HG02981 (cell line): Measurements from ENCODE around the gene CCR7.

Source experiments
- ATAC-seq: cut with Tn5 transposase; IDR thresholded peaks from one replicate; pipeline ENCODE4 v1.9.1; 2021; ENCODE audit warnings: mild to moderate bottlenecking, moderate library complexity; ENCODE audit not compliant: unreplicated experiment

CCR7 gene

GRCh38 chr17:40520991-40521453 is 44.2 kb downstream of the CCR7 start:
- ATAC-seq: no peak

DNA sequence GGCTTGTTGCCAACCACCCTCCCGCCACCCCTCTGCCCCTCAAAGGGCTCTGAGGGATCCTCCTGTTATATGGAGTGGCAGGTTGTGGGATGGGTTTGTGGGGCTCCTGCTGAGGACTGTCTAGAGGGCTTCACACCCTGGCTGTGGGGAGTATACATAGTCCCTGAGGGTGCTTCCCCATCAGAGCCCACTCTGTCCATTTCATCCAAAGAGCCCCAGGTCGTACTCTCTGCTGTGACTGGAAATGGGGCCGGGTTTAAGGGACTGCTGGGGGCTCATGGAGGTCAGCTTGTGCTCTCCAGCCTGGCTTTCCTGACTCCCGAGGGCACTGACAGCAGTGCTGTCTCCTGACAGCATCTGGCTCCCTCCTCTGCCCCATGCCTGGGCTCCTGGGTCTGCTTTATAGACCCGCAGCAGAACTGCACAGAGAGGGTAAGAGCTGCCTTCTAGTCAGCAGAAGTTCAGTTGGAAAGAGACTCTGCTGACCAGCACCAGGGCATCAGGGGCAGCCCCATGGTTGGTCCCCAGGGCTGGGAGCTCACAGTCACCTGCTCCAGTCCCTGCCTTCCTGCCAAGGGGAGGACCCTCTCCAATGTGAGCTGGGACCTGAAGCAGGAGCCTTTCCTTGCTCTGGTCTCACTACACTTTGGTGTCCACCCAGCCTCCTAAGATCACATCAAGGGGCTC is 46.0 kb downstream of the CCR7 start:
- ATAC-seq: no peak

DNA sequence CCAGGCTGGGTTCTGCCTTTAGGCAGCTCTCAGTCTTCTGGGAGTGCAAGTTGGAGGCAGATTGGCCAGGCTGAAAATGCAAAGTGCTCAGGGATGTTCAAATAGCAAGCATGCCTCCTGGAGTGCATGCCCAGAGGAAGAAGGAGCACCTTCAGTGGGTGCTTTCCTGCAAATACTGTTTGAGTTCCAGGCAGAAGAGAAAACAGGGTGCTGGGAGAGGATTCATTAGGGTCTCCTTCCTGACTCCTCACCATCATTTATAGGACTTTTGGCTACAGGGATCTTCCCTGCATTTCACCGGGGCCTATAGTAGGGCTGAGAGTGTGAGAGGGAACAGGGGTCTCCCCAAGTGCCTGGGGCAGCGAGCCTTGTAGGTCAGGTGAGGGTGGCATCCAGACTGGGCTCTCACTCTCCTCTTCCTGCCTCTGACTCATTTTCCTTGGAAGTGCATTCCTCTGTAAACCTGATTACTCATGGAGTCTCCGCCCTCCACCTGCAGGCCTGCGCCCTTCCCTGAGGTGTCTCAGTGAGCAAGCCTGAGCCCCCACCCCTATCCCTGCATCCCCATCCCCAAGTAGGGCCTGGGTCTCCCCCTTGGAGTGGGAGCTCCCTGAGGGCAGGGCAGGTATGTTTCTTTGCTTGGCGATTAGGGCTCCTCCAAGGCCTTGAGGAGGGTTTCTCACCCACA is 46.7 kb downstream of the CCR7 start:
- ATAC-seq: no peak

GRCh38 chr17:40517981-40518380 is 47.3 kb downstream of the CCR7 start:
- ATAC-seq: no peak

GRCh38 chr17:40517286-40517662 is 48.0 kb downstream of the CCR7 start:
- ATAC-seq: no peak

DNA sequence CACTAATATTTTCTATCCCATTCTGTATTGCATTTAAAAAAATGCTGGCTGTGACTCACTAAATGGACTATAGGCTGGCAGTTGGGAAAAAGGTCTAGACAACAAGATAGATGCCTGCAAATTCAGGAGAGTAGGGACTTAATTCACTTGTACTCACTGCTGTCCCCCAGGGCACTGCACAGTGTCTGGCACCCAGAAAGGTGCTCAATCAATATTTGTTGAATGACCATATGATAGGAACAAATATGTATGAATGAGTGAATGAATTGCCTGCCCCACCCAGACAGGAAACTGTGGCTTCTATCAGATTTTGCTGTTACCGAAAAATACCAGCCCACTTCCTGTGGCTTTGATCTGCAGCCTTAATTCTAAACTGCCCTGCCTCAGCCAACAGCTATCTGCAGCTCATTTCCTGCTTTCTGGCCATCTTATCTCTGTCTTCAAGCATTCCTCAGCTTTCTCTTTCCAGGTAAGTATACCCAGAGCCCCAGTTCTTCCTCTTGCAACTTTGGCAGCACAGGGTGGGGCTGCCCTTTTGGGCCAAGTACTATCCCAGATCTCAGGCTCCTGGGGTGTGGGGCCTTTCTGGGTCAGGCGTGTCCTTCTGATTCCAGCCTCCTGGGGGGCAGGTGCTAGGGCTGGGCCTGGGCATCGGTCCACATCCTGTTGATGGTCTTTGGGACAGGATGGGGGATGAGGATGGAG is 48.5 kb downstream of the CCR7 start:
- ATAC-seq: peak; percentile 64

DNA sequence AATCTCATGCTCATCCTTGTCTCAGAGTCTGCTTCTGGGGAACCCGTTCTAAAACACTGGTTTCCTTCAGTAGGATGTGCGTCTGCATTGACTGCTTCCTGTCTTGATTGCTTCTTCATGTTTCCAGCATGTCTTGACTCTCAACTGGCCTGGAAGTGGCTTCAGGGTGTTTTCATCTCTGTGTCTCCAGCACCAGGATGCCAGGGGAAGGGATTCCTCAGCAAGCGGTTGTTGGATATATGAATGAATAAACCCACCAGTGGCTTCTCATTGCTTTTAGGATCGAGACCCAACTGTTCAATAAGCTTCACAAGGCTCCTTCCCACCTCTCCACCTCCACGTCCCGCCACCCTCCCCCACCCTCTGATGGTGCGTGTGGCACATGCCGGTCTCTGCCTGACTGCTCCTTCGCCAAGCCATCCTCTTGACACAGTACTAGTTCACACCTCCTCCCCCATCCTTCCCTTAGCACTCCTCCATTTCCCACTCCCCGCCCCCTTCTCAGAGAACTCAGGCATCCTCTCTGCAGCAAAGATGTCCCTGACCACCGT is 49.7 kb downstream of the CCR7 start:
- no peak for ATAC-seq

DNA sequence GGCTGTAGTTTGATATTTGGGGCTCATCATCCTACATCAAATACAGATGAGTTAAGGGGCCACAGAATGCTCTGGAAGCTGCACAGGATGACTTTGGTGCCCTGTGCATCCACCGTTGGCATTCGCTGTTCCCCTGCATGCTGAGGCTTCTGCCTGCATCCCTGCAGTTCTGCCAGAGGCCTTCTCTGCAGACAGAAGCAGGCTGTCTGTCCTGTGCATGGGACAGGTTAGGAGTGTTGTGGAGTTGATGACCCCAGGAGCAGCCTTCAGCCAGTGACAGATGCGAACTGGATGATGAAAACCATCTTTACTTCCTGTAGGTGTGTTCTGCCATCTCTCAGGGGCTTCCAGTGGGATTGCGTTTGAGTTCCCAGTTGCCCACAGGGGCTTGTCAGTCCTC is 50.3 kb downstream of the CCR7 start:
- ATAC-seq: no peak

- ATAC-seq: no peak
Measured at GRCh38 chr17:40514013-40514875, 51.0 kb downstream of the CCR7 start.

GRCh38 chr17:40511667-40512220 is 53.5 kb downstream of the CCR7 start:
- ATAC-seq: no peak

- ATAC-seq: no peak
Measured at GRCh38 chr17:40511136-40511535, 54.1 kb downstream of the CCR7 start.

DNA sequence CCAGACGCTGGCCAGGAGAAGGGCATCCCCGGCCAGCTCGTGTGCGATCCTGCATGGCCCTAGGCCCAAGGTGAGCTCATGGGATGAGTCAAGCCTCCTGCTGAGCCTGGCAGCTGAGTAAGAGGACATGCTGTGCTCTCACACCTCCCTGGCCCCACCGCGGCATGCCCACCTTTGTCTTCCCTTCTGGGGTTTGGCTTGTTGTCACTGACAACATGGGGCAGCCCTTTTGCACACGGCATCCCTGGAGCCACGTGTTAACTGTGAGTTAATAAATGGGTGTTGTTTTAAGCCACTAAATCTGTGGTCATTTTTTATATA is 55.0 kb downstream of the CCR7 start:
- ATAC-seq: no peak

DNA sequence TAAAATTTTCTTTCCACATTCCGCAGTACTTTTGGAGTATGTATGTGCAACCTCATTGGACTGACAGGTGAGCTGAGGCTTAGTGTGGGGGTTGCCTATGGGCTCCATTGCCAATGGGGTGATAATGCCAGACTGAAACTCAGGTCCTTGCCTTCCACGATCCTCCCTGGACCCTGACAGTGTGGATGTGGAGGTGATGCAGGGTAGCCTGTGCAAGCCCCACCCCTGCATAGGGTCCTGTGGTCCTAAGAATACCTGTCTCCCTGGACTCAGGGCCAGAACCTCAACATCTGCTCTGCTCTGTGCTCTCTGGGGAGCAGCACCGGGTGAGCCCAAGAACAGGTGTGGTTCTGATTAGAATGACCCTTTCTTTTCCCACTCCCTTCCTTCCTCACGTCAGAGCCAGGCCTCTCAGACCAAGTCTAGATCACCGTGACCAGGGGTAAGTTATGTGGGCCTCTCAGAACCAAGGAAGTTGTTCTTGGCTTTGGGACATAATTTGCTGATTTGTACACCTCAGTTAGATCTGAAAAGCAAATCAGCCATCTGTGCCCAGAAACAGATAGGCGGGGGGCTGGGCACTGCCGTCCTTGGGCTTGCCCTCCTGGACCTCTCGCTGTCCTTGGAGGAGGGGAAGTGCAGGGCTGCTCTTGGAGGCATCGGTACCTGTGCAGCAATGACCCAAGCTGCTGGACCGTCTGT is 55.5 kb downstream of the CCR7 start:
- ATAC-seq: no peak

DNA sequence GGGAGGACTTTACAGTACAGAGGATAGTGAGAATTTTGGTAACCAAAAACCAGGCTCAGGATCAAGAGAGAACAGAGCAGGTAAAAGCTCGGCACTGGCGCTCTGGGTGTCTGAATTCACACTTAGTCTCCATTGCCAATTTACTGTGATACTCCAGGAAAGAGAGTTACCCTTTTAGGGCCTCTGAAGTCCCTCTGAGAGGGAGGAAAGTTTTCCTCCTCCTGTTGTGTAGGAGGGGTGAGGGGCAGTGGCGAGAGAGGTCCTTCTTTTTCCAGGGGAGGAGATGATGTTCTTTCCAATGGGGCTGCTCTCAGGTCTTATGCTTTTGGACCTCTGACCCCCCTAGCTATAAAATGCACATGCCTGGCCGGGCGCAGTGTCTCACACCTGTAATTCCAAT is 58.5 kb downstream of the CCR7 start:
- ATAC-seq: no peak
